ENCODE measurements around the gene ZMAT3. TPM values are rescaled to one million over a fixed set of nuclear protein-coding genes. Genes with fewer than 3 reads are reported as not detected.

Gene ZMAT3
- total and polyA plus RNA-seq, 2 of the 8 experiments (the other 6 are each of a cell fraction or from before 2014, with no cell fraction given), result 5.0 to 9.2 TPM

- H4K8ac ChIP-seq (ENCODE audit: extremely low read depth, insufficient read depth, low read length), result no peak overlapping the region
- no peak overlapping the region for H3K18ac ChIP-seq (ENCODE audit: extremely low read depth, low read length)
- peaks cover 0 to 5% (median 2%) of the 10 kb centered on the region in 4 experiments; a peak in 3 of 7 replicates for H3K4me1 ChIP-seq (replicated peaks in 1 of 4; ENCODE audit: control insufficient read depth in 3 of 4, insufficient read depth in 4 of 4, low read length in 3 of 4)
- H4K20me1 ChIP-seq (replicated peaks in 1 of 2; ENCODE audit: control insufficient read depth in 1 of 2, insufficient read depth in 2 of 2, low read length in 2 of 2), result no peaks in the 10 kb centered on the region
- H3K27me3 ChIP-seq (replicated peaks in 1 of 4; ENCODE audit: control insufficient read depth in 3 of 4, extremely low read depth in 1 of 4, insufficient read depth in 3 of 4, low read length in 3 of 4), result 0 out of 7 replicates have a peak, but pooled peaks cover 0 to 2% (median 0%) of the 10 kb centered on the region in 4 experiments
- no peak overlapping the region for H3K4ac ChIP-seq (replicated peaks; ENCODE audit: insufficient read length, low read depth, low read length)
- no peaks in the 10 kb centered on the region for H3K9me3 ChIP-seq (ENCODE audit: insufficient read depth in 2 of 2, low read depth in 1 of 2, low read length in 1 of 2)
- H4K91ac ChIP-seq (replicated peaks; ENCODE audit: insufficient read length, low read length), result no peak overlapping the region
- H3K79me2 ChIP-seq (ENCODE audit: control insufficient read depth in 1 of 2, insufficient read depth in 2 of 2, low read length in 2 of 2), result no peaks in the 10 kb centered on the region
- H3K4me3 ChIP-seq (ENCODE audit: extremely low read depth in 1 of 4, insufficient read depth in 2 of 4, low read depth in 3 of 4, low read length in 4 of 4), result no peak overlapping the region
- H2BK5ac ChIP-seq (ENCODE audit: low read depth, low read length), result no peak overlapping the region
- H2AFZ ChIP-seq (ENCODE audit: low read length), result no peak overlapping the region
- no peak for DNase-seq (ENCODE audit: low read depth in 1 of 2, low spot score in 2 of 2)
- no peak for FAIRE-seq
- no peak overlapping the region for H3K56ac ChIP-seq (replicated peaks; ENCODE audit: insufficient read length, low read depth, low read length)
- peaks cover 4% of the 10 kb centered on the region; the same call in 1 of the 2 replicates for H3K23me2 ChIP-seq (ENCODE audit: low read depth, low read length)
- CTCF ChIA-PET (ENCODE audit: partially characterized antibody), result interaction anchor here (0.7 to 1.6 kb wide), 7 partner anchors 28 to 1788 kb away, joined by 3 read pairs; no protein-coding TSS in a partner anchor
- no peak overlapping the region for H3K4me2 ChIP-seq (ENCODE audit: insufficient read depth in 1 of 2, low read depth in 2 of 2, low read length in 2 of 2)
- POLR2A ChIA-PET (ENCODE audit: partially characterized antibody), result interaction anchor here (0.7 to 1.4 kb wide), 2 partner anchors 72 to 211 kb away, joined by 3 to 4 read pairs; partner anchors contain the start of gene PIK3CA
- H2AK5ac ChIP-seq (ENCODE audit: low read depth, low read length), result no peak overlapping the region
- no peak overlapping the region for H3K14ac ChIP-seq (ENCODE audit: insufficient read length)
- WGBS, 2 experiments (ENCODE audit: extremely low coverage in 1 of 2, insufficient coverage in 1 of 2, insufficient read length in 1 of 2, insufficient replicate concordance in 2 of 2, low coverage in 1 of 2, low lambda C conversion rate in 2 of 2, missing lambda C conversion rate in 1 of 2), result 85% methylated on average over 4 of the region's 4 CpGs; no CpG with 5 or more reads in 1 of the 2 experiments
- no peak overlapping the region for H2BK12ac ChIP-seq (ENCODE audit: low read depth, low read length)
- no peaks in the 10 kb centered on the region for H3K79me1 ChIP-seq (ENCODE audit: low read depth, low read length)
- no peak overlapping the region for H2BK120ac ChIP-seq (replicated peaks; ENCODE audit: low read depth, low read length)
- H2BK20ac ChIP-seq (ENCODE audit: low read length), result no peak overlapping the region
- no peak overlapping the region for H4K5ac ChIP-seq (ENCODE audit: insufficient read length, low read depth, low read length)
- no peak overlapping the region for H3K23ac ChIP-seq (ENCODE audit: insufficient read length)
- no peak overlapping the region for H3K9ac ChIP-seq (replicated peaks in 1 of 4; ENCODE audit: extremely low read depth in 1 of 4, low read depth in 3 of 4, low read length in 3 of 4)
- H2BK15ac ChIP-seq (ENCODE audit: low read length), result no peak overlapping the region
- no peaks in the 10 kb centered on the region for H3K36me3 ChIP-seq (ENCODE audit: control insufficient read depth in 2 of 4, insufficient read depth in 4 of 4, low read length in 3 of 4)
- H3K27ac ChIP-seq (ENCODE audit: low read depth, low read length), result no peak overlapping the region
- TF ChIP-seq POU5F1 (IDR thresholded peaks at IDR 0.05; ENCODE audit: low read depth, low read length) (no peak), FOSL1 (IDR thresholded peaks at IDR 0.05; ENCODE audit: insufficient read depth, low read depth, low read length) (no peak), KDM4A (IDR thresholded peaks at IDR 0.05; ENCODE audit: low read depth, low read length, severe bottlenecking) (no peak), RXRA (IDR thresholded peaks at IDR 0.05; ENCODE audit: insufficient read depth, low read depth, low read length) (no peak)
These were observed 4.8 kb upstream of the ZMAT3 start for GRCh38 chr3:179076243-179077027.
